DND-41 (cell line): ENCODE measurements around the gene MEAF6.
"Not testable (repeated sequence)": the region's sequence is repeated elsewhere in the genome, so short reads cannot be mapped to it uniquely, and the experiment has no call there.

ENCODE experiments used
- ATAC-seq: fragments of 200-7000 bp; cut with Tn5 transposase; 3 replicates; pipeline ENCODE4 v1.9.1; 2021; ENCODE audit warnings: low read depth; ENCODE audit not compliant: insufficient read depth
- DNase-seq: peaks from one replicate; pipeline ENCODE4 v3.0.0-alpha.2; 2020
- H2AFZ ChIP-seq: 2 replicates; pipeline ENCODE4 v1.6.0; 2012; ENCODE audit warnings: low read depth, low read length
- H3K27ac ChIP-seq: 2 replicates; pipeline ENCODE4 v1.5.1; 2012; ENCODE audit warnings: low read length, inconsistent platforms
- H3K27me3 ChIP-seq: fragments of 200-600 bp; sonication (generic); 2 replicates; pipeline ENCODE4 v1.6.0; 2012; ENCODE audit warnings: low read length, mild to moderate bottlenecking, inconsistent platforms; ENCODE audit not compliant: insufficient read depth, poor library complexity
- H3K36me3 ChIP-seq: 2 replicates; pipeline ENCODE4 v1.5.1; 2012; ENCODE audit warnings: low read length, inconsistent platforms; ENCODE audit not compliant: insufficient read depth
- H3K4me1 ChIP-seq: 2 replicates; pipeline ENCODE4 v1.5.1; 2012; ENCODE audit warnings: mild to moderate bottlenecking, low read length; ENCODE audit not compliant: insufficient read depth
- H3K4me2 ChIP-seq: 2 replicates; pipeline ENCODE4 v1.6.0; 2012; ENCODE audit warnings: mild to moderate bottlenecking, moderate library complexity, low read length, inconsistent platforms; ENCODE audit not compliant: insufficient read depth
- H3K4me3 ChIP-seq, 2 experiments: fragments of 200-600 bp in 1 of 2; shearing (Covaris generic) in 1 of 2; 2 replicates each; pipeline ENCODE4 v1.5.1; 2012 to 2016; ENCODE audit warnings: inconsistent platforms in 2 of 2, low read length in 2 of 2, mild to moderate bottlenecking in 2 of 2, low read depth in 1 of 2, moderate library complexity in 1 of 2
- H3K79me2 ChIP-seq: 2 replicates; pipeline ENCODE4 v1.6.0; 2012; ENCODE audit warnings: low read length, inconsistent platforms; ENCODE audit not compliant: insufficient read depth
- H3K9ac ChIP-seq: 2 replicates; pipeline ENCODE4 v1.6.0; 2012; ENCODE audit warnings: low read depth, mild to moderate bottlenecking, inconsistent platforms, low read length, moderate library complexity
- H3K9me3 ChIP-seq: 2 replicates; pipeline ENCODE4 v1.5.1; 2012; ENCODE audit warnings: low read length, moderate library complexity, mild to moderate bottlenecking, inconsistent platforms; ENCODE audit not compliant: insufficient read depth, severe bottlenecking
- H4K20me1 ChIP-seq: 2 replicates; pipeline ENCODE4 v1.6.0; 2012; ENCODE audit warnings: low read length; ENCODE audit not compliant: insufficient read depth
- CTCF ChIP-seq: IDR thresholded peaks from 2 replicates; pipeline ENCODE4 v1.5.1; 2012; ENCODE audit warnings: borderline replicate concordance, low read length, moderate library complexity, mild to moderate bottlenecking; ENCODE audit not compliant: poor library complexity, severe bottlenecking; ENCODE audit errors: extremely low read depth
- EZH2 ChIP-seq: IDR thresholded peaks from 3 replicates; pipeline ENCODE4 v1.6.1; 2012; ENCODE audit warnings: borderline replicate concordance, low read depth, mild to moderate bottlenecking, moderate library complexity, low read length, inconsistent platforms; ENCODE audit not compliant: severe bottlenecking

The MEAF6 gene

GRCh38 chr1:37540036-37540785 lies 25.6 kb upstream of the MEAF6 start:
- peaks cover 71% of the 10 kb centered on the region for H3K36me3 ChIP-seq
- H3K9me3 ChIP-seq = no peaks in the 10 kb centered on the region
- no peak for ATAC-seq
- no peak for DNase-seq
- H3K4me2 ChIP-seq = no peak overlapping the region
- no peak overlapping the region for H3K4me3 ChIP-seq
- H4K20me1 ChIP-seq = 0 out of 2 replicates have a peak, but pooled peaks cover 3% of the 10 kb centered on the region
- H2AFZ ChIP-seq = no peak overlapping the region
- H3K27me3 ChIP-seq = no peaks in the 10 kb centered on the region
- H3K4me1 ChIP-seq = no peaks in the 10 kb centered on the region
- TF ChIP-seq EZH2 = no peak
- TF ChIP-seq CTCF = no peak
- 0 out of 2 replicates have a peak, but pooled peaks cover 4% of the 10 kb centered on the region for H3K79me2 ChIP-seq
- H3K27ac ChIP-seq = no peak overlapping the region
- no peak overlapping the region for H3K9ac ChIP-seq

- not testable (repeated sequence) for ATAC-seq, H2AFZ ChIP-seq, DNase-seq, H3K27ac ChIP-seq, H3K4me3 ChIP-seq, H3K9ac ChIP-seq, H3K27me3 ChIP-seq, H3K79me2 ChIP-seq, H3K4me2 ChIP-seq, H3K4me1 ChIP-seq, H3K9me3 ChIP-seq, H4K20me1 ChIP-seq
- peaks cover 61% of the 10 kb centered on the region for H3K36me3 ChIP-seq
These were observed 24.6 kb upstream of the MEAF6 start for GRCh38 chr1:37539154-37539553.

GRCh38 chr1:37537378-37537777 lies 22.8 kb upstream of the MEAF6 start:
- DNase-seq (no peak), ATAC-seq (no peak)
- Histone ChIP-seq H4K20me1 (no peaks in the 10 kb centered on the region), H3K9ac (no peak overlapping the region), H3K27me3 (no peaks in the 10 kb centered on the region), H3K27ac (no peak overlapping the region), H3K36me3 (peaks cover 53% of the 10 kb centered on the region), H3K4me2 (no peak overlapping the region), H3K4me1 (no peaks in the 10 kb centered on the region), H3K79me2 (0 out of 2 replicates have a peak, but pooled peaks cover 4% of the 10 kb centered on the region), H2AFZ (no peak overlapping the region), H3K9me3 (no peaks in the 10 kb centered on the region), H3K4me3 (no peak overlapping the region)
- TF ChIP-seq EZH2 = no peak
- TF ChIP-seq CTCF = no peak

- Histone ChIP-seq H3K9ac (no peak overlapping the region), H2AFZ (no peak overlapping the region), H3K4me2 (no peak overlapping the region), H3K79me2 (no peaks in the 10 kb centered on the region), H3K4me3 (no peak overlapping the region), H3K36me3 (peaks cover 25% of the 10 kb centered on the region), H3K9me3 (no peaks in the 10 kb centered on the region), H4K20me1 (no peaks in the 10 kb centered on the region), H3K27ac (no peak overlapping the region), H3K27me3 (no peaks in the 10 kb centered on the region), H3K4me1 (no peaks in the 10 kb centered on the region)
- TF ChIP-seq CTCF (no peak), EZH2 (no peak)
- ATAC-seq = no peak
- no peak for DNase-seq
These were observed 18.9 kb upstream of the MEAF6 start for GRCh38 chr1:37533317-37534093.

- H3K27me3 ChIP-seq, ATAC-seq, H3K9me3 ChIP-seq, H3K4me3 ChIP-seq, H2AFZ ChIP-seq, H3K9ac ChIP-seq, H3K4me1 ChIP-seq, DNase-seq, H3K79me2 ChIP-seq, H3K27ac ChIP-seq, H3K4me2 ChIP-seq, H4K20me1 ChIP-seq: not testable (repeated sequence)
- H3K36me3 ChIP-seq = peaks cover 18% of the 10 kb centered on the region
These were observed 18.0 kb upstream of the MEAF6 start for GRCh38 chr1:37532418-37533156.
